ENCODE measurements around the gene MAP4K3.

The MAP4K3 gene

GRCh38 chr2:39289609-39290008, 147.5 kb downstream of the MAP4K3 start:
- Histone ChIP-seq H3K27me3 (replicated peaks; ENCODE audit: control insufficient read depth, insufficient read depth, low read length, poor library complexity, severe bottlenecking) (no peaks in the 10 kb centered on the region), H3K36me3 (ENCODE audit: control insufficient read depth, insufficient read depth, low read length) (peaks cover 11% of the 10 kb centered on the region), H3K4me1 (ENCODE audit: control insufficient read depth, insufficient read depth, low read length, poor library complexity, severe bottlenecking) (no peaks in the 10 kb centered on the region), H3K27ac (ENCODE audit: insufficient read depth, low read length, poor library complexity, severe bottlenecking) (no peak overlapping the region), H3K9me3 (ENCODE audit: control insufficient read depth, low read length) (no peaks in the 10 kb centered on the region), H3K4me3 (ENCODE audit: insufficient read depth, low read depth, low read length, poor library complexity, severe bottlenecking) (no peak overlapping the region)
- no peak for DNase-seq

- H3K36me3 ChIP-seq (ENCODE audit: control insufficient read depth, insufficient read depth, low read length) = peaks cover 13% of the 10 kb centered on the region
- no peaks in the 10 kb centered on the region for H3K9me3 ChIP-seq (ENCODE audit: control insufficient read depth, low read length)
- no peak overlapping the region for H3K27ac ChIP-seq (ENCODE audit: insufficient read depth, low read length, poor library complexity, severe bottlenecking)
- no peak for DNase-seq
- H3K27me3 ChIP-seq (replicated peaks; ENCODE audit: control insufficient read depth, insufficient read depth, low read length, poor library complexity, severe bottlenecking) = no peaks in the 10 kb centered on the region
- no peaks in the 10 kb centered on the region for H3K4me1 ChIP-seq (ENCODE audit: control insufficient read depth, insufficient read depth, low read length, poor library complexity, severe bottlenecking)
- H3K4me3 ChIP-seq (ENCODE audit: insufficient read depth, low read depth, low read length, poor library complexity, severe bottlenecking) = no peak overlapping the region
These were observed 153.5 kb downstream of the MAP4K3 start for GRCh38 chr2:39283561-39283960.

- Histone ChIP-seq H3K36me3 (ENCODE audit: control insufficient read depth, insufficient read depth, low read length) (peaks cover 19% of the 10 kb centered on the region), H3K9me3 (ENCODE audit: control insufficient read depth, low read length) (no peaks in the 10 kb centered on the region), H3K4me3 (ENCODE audit: insufficient read depth, low read depth, low read length, poor library complexity, severe bottlenecking) (no peak overlapping the region), H3K4me1 (ENCODE audit: control insufficient read depth, insufficient read depth, low read length, poor library complexity, severe bottlenecking) (no peaks in the 10 kb centered on the region), H3K27me3 (replicated peaks; ENCODE audit: control insufficient read depth, insufficient read depth, low read length, poor library complexity, severe bottlenecking) (no peaks in the 10 kb centered on the region), H3K27ac (ENCODE audit: insufficient read depth, low read length, poor library complexity, severe bottlenecking) (no peak overlapping the region)
- DNase-seq = no peak
These were observed 155.7 kb downstream of the MAP4K3 start for GRCh38 chr2:39281391-39281790.

- Histone ChIP-seq H3K36me3 (ENCODE audit: control insufficient read depth, insufficient read depth, low read length) (peaks cover 15% of the 10 kb centered on the region), H3K27me3 (replicated peaks; ENCODE audit: control insufficient read depth, insufficient read depth, low read length, poor library complexity, severe bottlenecking) (no peaks in the 10 kb centered on the region), H3K4me1 (ENCODE audit: control insufficient read depth, insufficient read depth, low read length, poor library complexity, severe bottlenecking) (no peaks in the 10 kb centered on the region), H3K4me3 (ENCODE audit: insufficient read depth, low read depth, low read length, poor library complexity, severe bottlenecking) (no peak overlapping the region), H3K9me3 (ENCODE audit: control insufficient read depth, low read length) (no peaks in the 10 kb centered on the region), H3K27ac (ENCODE audit: insufficient read depth, low read length, poor library complexity, severe bottlenecking) (no peak overlapping the region)
- no peak for DNase-seq
These were observed 162.1 kb downstream of the MAP4K3 start for GRCh38 chr2:39275016-39275415.

- H3K27ac ChIP-seq (ENCODE audit: insufficient read depth, low read length, poor library complexity, severe bottlenecking) = no peak overlapping the region
- H3K4me1 ChIP-seq (ENCODE audit: control insufficient read depth, insufficient read depth, low read length, poor library complexity, severe bottlenecking) = no peaks in the 10 kb centered on the region
- no peaks in the 10 kb centered on the region for H3K36me3 ChIP-seq (ENCODE audit: control insufficient read depth, insufficient read depth, low read length)
- H3K4me3 ChIP-seq (ENCODE audit: insufficient read depth, low read depth, low read length, poor library complexity, severe bottlenecking) = no peak overlapping the region
- H3K27me3 ChIP-seq (replicated peaks; ENCODE audit: control insufficient read depth, insufficient read depth, low read length, poor library complexity, severe bottlenecking) = no peaks in the 10 kb centered on the region
- H3K9me3 ChIP-seq (ENCODE audit: control insufficient read depth, low read length) = no peaks in the 10 kb centered on the region
- DNase-seq = no peak
These were observed 167.1 kb downstream of the MAP4K3 start for GRCh38 chr2:39269941-39270340.

- no peaks in the 10 kb centered on the region for H3K4me1 ChIP-seq (ENCODE audit: control insufficient read depth, insufficient read depth, low read length, poor library complexity, severe bottlenecking)
- no peak overlapping the region for H3K27ac ChIP-seq (ENCODE audit: insufficient read depth, low read length, poor library complexity, severe bottlenecking)
These were observed 170.1 kb downstream of the MAP4K3 start for GRCh38 chr2:39266916-39267434.

GRCh38 chr2:39266139-39266805, 170.8 kb downstream of the MAP4K3 start:
- Histone ChIP-seq H3K4me1 (ENCODE audit: control insufficient read depth, insufficient read depth, low read length, poor library complexity, severe bottlenecking) (no peaks in the 10 kb centered on the region), H3K27me3 (replicated peaks; ENCODE audit: control insufficient read depth, insufficient read depth, low read length, poor library complexity, severe bottlenecking) (no peaks in the 10 kb centered on the region), H3K9me3 (ENCODE audit: control insufficient read depth, low read length) (no peaks in the 10 kb centered on the region), H3K4me3 (ENCODE audit: insufficient read depth, low read depth, low read length, poor library complexity, severe bottlenecking) (no peak overlapping the region), H3K27ac (ENCODE audit: insufficient read depth, low read length, poor library complexity, severe bottlenecking) (no peak overlapping the region), H3K36me3 (ENCODE audit: control insufficient read depth, insufficient read depth, low read length) (no peaks in the 10 kb centered on the region)
- no peak for DNase-seq

More at GRCh38 chr2:39266916-39267434, 170.1 kb downstream of the MAP4K3 start:
- Histone ChIP-seq H3K27me3 (replicated peaks; ENCODE audit: control insufficient read depth, insufficient read depth, low read length, poor library complexity, severe bottlenecking) (no peaks in the 10 kb centered on the region), H3K4me3 (ENCODE audit: insufficient read depth, low read depth, low read length, poor library complexity, severe bottlenecking) (no peak overlapping the region), H3K36me3 (ENCODE audit: control insufficient read depth, insufficient read depth, low read length) (no peaks in the 10 kb centered on the region), H3K9me3 (ENCODE audit: control insufficient read depth, low read length) (no peaks in the 10 kb centered on the region)
- no peak for DNase-seq

- Histone ChIP-seq H3K9me3 (ENCODE audit: control insufficient read depth, low read length) (no peaks in the 10 kb centered on the region), H3K36me3 (ENCODE audit: control insufficient read depth, insufficient read depth, low read length) (no peaks in the 10 kb centered on the region), H3K4me1 (ENCODE audit: control insufficient read depth, insufficient read depth, low read length, poor library complexity, severe bottlenecking) (no peaks in the 10 kb centered on the region), H3K27ac (ENCODE audit: insufficient read depth, low read length, poor library complexity, severe bottlenecking) (no peak overlapping the region), H3K4me3 (ENCODE audit: insufficient read depth, low read depth, low read length, poor library complexity, severe bottlenecking) (no peak overlapping the region), H3K27me3 (replicated peaks; ENCODE audit: control insufficient read depth, insufficient read depth, low read length, poor library complexity, severe bottlenecking) (no peaks in the 10 kb centered on the region)
- no peak for DNase-seq
These were observed 171.8 kb downstream of the MAP4K3 start for GRCh38 chr2:39265315-39265714.

- H3K4me3 ChIP-seq (ENCODE audit: insufficient read depth, low read depth, low read length, poor library complexity, severe bottlenecking) = no peak overlapping the region
- no peaks in the 10 kb centered on the region for H3K27me3 ChIP-seq (replicated peaks; ENCODE audit: control insufficient read depth, insufficient read depth, low read length, poor library complexity, severe bottlenecking)
- no peak for DNase-seq
- H3K4me1 ChIP-seq (ENCODE audit: control insufficient read depth, insufficient read depth, low read length, poor library complexity, severe bottlenecking) = no peaks in the 10 kb centered on the region
- no peak overlapping the region for H3K27ac ChIP-seq (ENCODE audit: insufficient read depth, low read length, poor library complexity, severe bottlenecking)
- no peaks in the 10 kb centered on the region for H3K9me3 ChIP-seq (ENCODE audit: control insufficient read depth, low read length)
- H3K36me3 ChIP-seq (ENCODE audit: control insufficient read depth, insufficient read depth, low read length) = no peaks in the 10 kb centered on the region
These were observed 172.4 kb downstream of the MAP4K3 start for GRCh38 chr2:39264733-39265132.

- no peaks in the 10 kb centered on the region for H3K36me3 ChIP-seq (ENCODE audit: control insufficient read depth, insufficient read depth, low read length)
- H3K27me3 ChIP-seq (replicated peaks; ENCODE audit: control insufficient read depth, insufficient read depth, low read length, poor library complexity, severe bottlenecking) = no peaks in the 10 kb centered on the region
- no peaks in the 10 kb centered on the region for H3K4me1 ChIP-seq (ENCODE audit: control insufficient read depth, insufficient read depth, low read length, poor library complexity, severe bottlenecking)
- no peak overlapping the region for H3K4me3 ChIP-seq (ENCODE audit: insufficient read depth, low read depth, low read length, poor library complexity, severe bottlenecking)
- H3K27ac ChIP-seq (ENCODE audit: insufficient read depth, low read length, poor library complexity, severe bottlenecking) = no peak overlapping the region
- no peak for DNase-seq
- H3K9me3 ChIP-seq (ENCODE audit: control insufficient read depth, low read length) = no peaks in the 10 kb centered on the region
These were observed 177.0 kb downstream of the MAP4K3 start for GRCh38 chr2:39260087-39260486.

Measured in effector memory CD4-positive, alpha-beta T cell (primary cell).